ENCODE data around the gene ZIC3. TPM values are rescaled to one million over a fixed set of nuclear protein-coding genes. Genes with fewer than 3 reads are reported as not detected.

ZIC3 gene
- polyA plus RNA-seq, 3 donors, result not detected

DNA sequence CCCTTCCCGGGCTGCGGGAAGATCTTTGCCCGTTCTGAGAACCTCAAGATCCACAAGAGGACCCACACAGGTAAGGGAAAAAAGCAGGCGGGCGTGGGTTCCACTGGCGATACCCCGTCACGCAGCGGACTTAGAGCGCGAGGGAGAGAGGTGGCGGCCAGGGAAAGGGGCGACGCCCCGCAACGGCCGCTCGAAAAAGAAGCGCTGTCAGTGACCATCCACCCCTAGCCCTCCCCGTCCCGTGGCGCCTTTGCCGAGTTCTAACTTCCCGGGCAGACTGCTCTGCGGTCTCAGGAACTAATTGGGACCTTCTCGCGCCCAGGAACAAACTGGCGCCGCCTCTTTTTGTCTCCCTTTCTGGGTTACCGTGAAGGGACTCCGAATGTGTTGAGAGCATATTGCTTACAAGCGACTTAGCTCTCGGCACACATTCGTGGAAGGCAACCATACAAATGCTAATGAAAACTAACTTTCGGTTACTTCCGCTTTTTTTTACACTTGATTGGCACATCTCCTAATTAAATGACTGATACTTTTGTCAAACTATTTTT is 1.8 kb downstream of the ZIC3 start:
- Histone ChIP-seq H3K4me3 (replicated peaks in 1 of 3; ENCODE audit: low read depth in 2 of 3, low read length in 3 of 3) (peak overlapping the region in 1 of 3 experiments; percentile 39), H3K27ac (ENCODE audit: low read depth in 1 of 2, low read length in 2 of 2) (no peak overlapping the region), H3K4me2 (replicated peaks; ENCODE audit: extremely low read depth, low read length, poor library complexity, severe bottlenecking) (peak overlapping the region; percentile 34), H3K4me1 (ENCODE audit: control insufficient read depth in 1 of 2, insufficient read depth in 2 of 2, low read length in 2 of 2) (peaks cover 8 to 14% of the 10 kb centered on the region in 2 donors), H3K36me3 (replicated peaks in 1 of 2; ENCODE audit: control insufficient read depth in 1 of 2, insufficient read depth in 2 of 2, low read length in 2 of 2) (no peaks in the 10 kb centered on the region), H3K9ac (ENCODE audit: insufficient read depth, low read length, poor library complexity, severe bottlenecking) (no peak overlapping the region), H2AFZ (ENCODE audit: insufficient read depth, low read depth, low read length, poor library complexity, severe bottlenecking) (no peak overlapping the region), H3K79me2 (ENCODE audit: insufficient read depth, low read length) (no peaks in the 10 kb centered on the region), H3K27me3 (ENCODE audit: control insufficient read depth in 2 of 2, insufficient read depth in 2 of 2, low read length in 2 of 2) (peaks cover 44 to 96% of the 10 kb centered on the region in 2 donors), H4K20me1 (ENCODE audit: insufficient read depth, low read length) (no peaks in the 10 kb centered on the region), H3K9me3 (replicated peaks in 1 of 2; ENCODE audit: control insufficient read depth in 1 of 2, insufficient read depth in 1 of 2, low read length in 2 of 2) (peaks cover 11 to 57% of the 10 kb centered on the region in 2 donors)
- H3K36me3 Mint-ChIP-seq, result peaks cover 3 to 7% of the 10 kb centered on the region in 2 donors
- H3K27ac Mint-ChIP-seq, result no peak overlapping the region
- peak overlapping the region in 1 of 2 donors; percentile 81 for H3K4me3 Mint-ChIP-seq
- peaks cover 69 to 93% (median 90%) of the 10 kb centered on the region in 3 donors for H3K27me3 Mint-ChIP-seq (ENCODE audit: low read depth in 3 of 3)
- WGBS (ENCODE audit: insufficient coverage), result 0% methylated on average over 3 of the region's 36 CpGs
- peak in 2 of 3 donors; percentile 0 to 4 for DNase-seq
- H3K4me1 Mint-ChIP-seq, result peaks cover 17% of the 10 kb centered on the region
- TF ChIP-seq, protein P1, sequence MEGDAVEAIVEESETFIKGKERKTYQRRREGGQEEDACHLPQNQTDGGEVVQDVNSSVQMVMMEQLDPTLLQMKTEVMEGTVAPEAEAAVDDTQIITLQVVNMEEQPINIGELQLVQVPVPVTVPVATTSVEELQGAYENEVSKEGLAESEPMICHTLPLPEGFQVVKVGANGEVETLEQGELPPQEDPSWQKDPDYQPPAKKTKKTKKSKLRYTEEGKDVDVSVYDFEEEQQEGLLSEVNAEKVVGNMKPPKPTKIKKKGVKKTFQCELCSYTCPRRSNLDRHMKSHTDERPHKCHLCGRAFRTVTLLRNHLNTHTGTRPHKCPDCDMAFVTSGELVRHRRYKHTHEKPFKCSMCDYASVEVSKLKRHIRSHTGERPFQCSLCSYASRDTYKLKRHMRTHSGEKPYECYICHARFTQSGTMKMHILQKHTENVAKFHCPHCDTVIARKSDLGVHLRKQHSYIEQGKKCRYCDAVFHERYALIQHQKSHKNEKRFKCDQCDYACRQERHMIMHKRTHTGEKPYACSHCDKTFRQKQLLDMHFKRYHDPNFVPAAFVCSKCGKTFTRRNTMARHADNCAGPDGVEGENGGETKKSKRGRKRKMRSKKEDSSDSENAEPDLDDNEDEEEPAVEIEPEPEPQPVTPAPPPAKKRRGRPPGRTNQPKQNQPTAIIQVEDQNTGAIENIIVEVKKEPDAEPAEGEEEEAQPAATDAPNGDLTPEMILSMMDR (IDR thresholded peaks at IDR 0.05), result no peak
- intact Hi-C loops (cut with micrococcal nuclease), result no loop called here
- H3K9me3 Mint-ChIP-seq, result peaks cover 7 to 66% (median 42%) of the 10 kb centered on the region in 7 donors

DNA sequence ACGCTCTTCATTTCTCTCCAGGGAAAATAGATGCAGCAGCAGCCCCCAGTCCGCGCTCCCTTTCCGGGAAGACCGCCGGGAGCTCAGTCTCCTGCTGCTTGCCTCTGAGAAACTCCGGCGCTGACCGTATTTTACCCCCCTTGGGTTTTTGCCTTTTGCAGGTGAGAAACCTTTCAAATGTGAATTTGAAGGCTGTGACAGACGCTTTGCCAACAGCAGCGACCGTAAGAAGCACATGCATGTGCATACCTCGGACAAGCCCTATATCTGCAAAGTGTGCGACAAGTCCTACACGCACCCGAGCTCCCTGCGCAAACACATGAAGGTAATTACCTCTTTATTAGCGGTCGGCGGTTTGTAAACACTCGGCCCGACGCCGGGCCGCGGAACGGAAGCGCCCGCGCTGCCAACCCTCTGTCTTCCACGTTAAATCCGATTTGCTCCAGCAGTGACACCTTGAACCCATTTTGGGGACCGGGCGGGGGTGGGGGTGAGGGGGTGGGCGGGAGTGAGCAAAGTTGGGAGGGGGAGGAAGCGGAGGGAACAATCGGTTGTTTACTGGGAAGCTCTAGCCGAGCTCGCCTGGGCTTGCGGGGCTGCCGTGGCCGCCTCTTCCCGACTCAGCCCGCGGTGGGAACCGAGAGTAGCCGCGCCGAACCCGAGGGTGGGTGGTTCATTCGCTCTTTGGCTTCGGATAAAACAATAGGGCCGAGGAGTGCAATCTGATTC is 3.0 kb downstream of the ZIC3 start:
- peaks cover 67 to 93% (median 89%) of the 10 kb centered on the region in 3 donors for H3K27me3 Mint-ChIP-seq (ENCODE audit: low read depth in 3 of 3)
- H3K9me3 Mint-ChIP-seq, result peaks cover 7 to 63% (median 40%) of the 10 kb centered on the region in 7 donors
- H3K4me3 Mint-ChIP-seq, result peak overlapping the region in 1 of 2 donors; percentile 51
- peaks cover 3 to 7% of the 10 kb centered on the region in 2 donors for H3K36me3 Mint-ChIP-seq
- Histone ChIP-seq H3K27me3 (ENCODE audit: control insufficient read depth in 2 of 2, insufficient read depth in 2 of 2, low read length in 2 of 2) (peaks cover 46 to 96% of the 10 kb centered on the region in 2 donors), H3K27ac (ENCODE audit: low read depth in 1 of 2, low read length in 2 of 2) (no peak overlapping the region), H3K9me3 (replicated peaks in 1 of 2; ENCODE audit: control insufficient read depth in 1 of 2, insufficient read depth in 1 of 2, low read length in 2 of 2) (peaks cover 11 to 66% of the 10 kb centered on the region in 2 donors), H4K20me1 (ENCODE audit: insufficient read depth, low read length) (no peaks in the 10 kb centered on the region), H3K36me3 (replicated peaks in 1 of 2; ENCODE audit: control insufficient read depth in 1 of 2, insufficient read depth in 2 of 2, low read length in 2 of 2) (no peaks in the 10 kb centered on the region), H2AFZ (ENCODE audit: insufficient read depth, low read depth, low read length, poor library complexity, severe bottlenecking) (no peak overlapping the region), H3K4me1 (ENCODE audit: control insufficient read depth in 1 of 2, insufficient read depth in 2 of 2, low read length in 2 of 2) (peaks cover 8 to 14% of the 10 kb centered on the region in 2 donors), H3K4me3 (replicated peaks in 1 of 3; ENCODE audit: low read depth in 2 of 3, low read length in 3 of 3) (no peak overlapping the region), H3K79me2 (ENCODE audit: insufficient read depth, low read length) (no peaks in the 10 kb centered on the region), H3K4me2 (replicated peaks; ENCODE audit: extremely low read depth, low read length, poor library complexity, severe bottlenecking) (no peak overlapping the region), H3K9ac (ENCODE audit: insufficient read depth, low read length, poor library complexity, severe bottlenecking) (no peak overlapping the region)
- 5% methylated on average over 21 of the region's 53 CpGs for WGBS (ENCODE audit: insufficient coverage)
- peaks cover 17% of the 10 kb centered on the region for H3K4me1 Mint-ChIP-seq
- intact Hi-C loops (cut with micrococcal nuclease), result no loop called here
- TF ChIP-seq, protein P1 (IDR thresholded peaks at IDR 0.05), result no peak
- no peak overlapping the region for H3K27ac Mint-ChIP-seq
- no peak for DNase-seq

Data from CD14-positive monocyte (primary cell).